HCT116 (cell line): Measurements from ENCODE around the gene RNF169.

Experiments
- ATF3 ChIP-seq: IDR thresholded peaks from 2 replicates; pipeline ENCODE4 v1.6.1; 2012
- CBX3 ChIP-seq: IDR thresholded peaks from 2 replicates; pipeline ENCODE4 v1.6.1; 2012; ENCODE audit warnings: low read depth
- CEBPB ChIP-seq: IDR thresholded peaks from 2 replicates; pipeline ENCODE4 v1.6.1; 2012; ENCODE audit warnings: low read depth
- CTCF ChIP-seq, 3 experiments: fragments of 200-600 bp in 1 of 3; sonication (generic) in 1 of 3; IDR thresholded peaks in 2 of 3; conservative IDR thresholded peaks in 1 of 3; 2 replicates each; pipeline ENCODE4 v1.5.1; 2012 to 2017; ENCODE audit warnings: low read depth in 2 of 3, low read length in 2 of 3, antibody characterized with exemption in 1 of 3, borderline replicate concordance in 1 of 3, control low read depth in 1 of 3, mild to moderate bottlenecking in 1 of 3, mixed read lengths in 1 of 3, mixed run types in 1 of 3, moderate library complexity in 1 of 3; ENCODE audit not compliant: insufficient read depth in 1 of 3
- EZH2 ChIP-seq: fragments of 200-600 bp; sonication (generic); IDR thresholded peaks from 2 replicates; pipeline ENCODE4 v1.6.1; 2017; ENCODE audit warnings: antibody characterized with exemption, mixed run types
- EZH2phosphoT487 ChIP-seq: fragments of 200-600 bp; IDR thresholded peaks from 2 replicates; pipeline ENCODE4 v1.6.1; 2018; ENCODE audit warnings: antibody characterized with exemption, borderline replicate concordance
- FOSL1 ChIP-seq: IDR thresholded peaks from 2 replicates; pipeline ENCODE4 v1.6.1; 2012; ENCODE audit warnings: low read depth
- POLR2A ChIP-seq: IDR thresholded peaks from 2 replicates; pipeline ENCODE4 v1.7.0; 2011; ENCODE audit warnings: borderline replicate concordance; ENCODE audit not compliant: insufficient read depth, insufficient read length; ENCODE audit errors: extremely low read depth
- POLR2AphosphoS5 ChIP-seq: IDR thresholded peaks from 2 replicates; pipeline ENCODE4 v1.6.1; 2011; ENCODE audit warnings: mild to moderate bottlenecking, low read depth, low read length, moderate library complexity
- RAD21 ChIP-seq: IDR thresholded peaks from 2 replicates; pipeline ENCODE4 v1.6.1; 2012; ENCODE audit warnings: low read depth, mild to moderate bottlenecking
- REST ChIP-seq: IDR thresholded peaks from 2 replicates; pipeline ENCODE4 v1.6.1; 2012; ENCODE audit warnings: low read depth
- SIN3A ChIP-seq: IDR thresholded peaks from 2 replicates; pipeline ENCODE4 v1.6.1; 2012; ENCODE audit warnings: low read depth
- SP1 ChIP-seq: IDR thresholded peaks from 2 replicates; pipeline ENCODE4 v1.6.1; 2012; ENCODE audit warnings: low read depth
- ZNF274 ChIP-seq: fragments of 200-500 bp; sonication (Bioruptor generic); IDR thresholded peaks from 2 replicates; pipeline ENCODE4 v1.6.1; 2014; ENCODE audit warnings: mild to moderate bottlenecking, low read depth, low read length, inconsistent platforms

- no peak for TF ChIP-seq CTCF (IDR thresholded peaks at IDR 0.05 in 2 of 3, conservative IDR thresholded peaks at IDR 0.05 in 1 of 3; ENCODE audit: borderline replicate concordance in 1 of 3, insufficient read depth in 1 of 3, low read depth in 2 of 3, low read length in 2 of 3)
- TF ChIP-seq POLR2A: no peak
- TF ChIP-seq RAD21: no peak
- TF ChIP-seq FOSL1: no peak
- no peak for TF ChIP-seq SIN3A
- TF ChIP-seq EZH2phosphoT487: no peak
- TF ChIP-seq EZH2: no peak
- TF ChIP-seq CEBPB: no peak
- no peak for TF ChIP-seq ATF3
- TF ChIP-seq SP1: no peak
- TF ChIP-seq REST: no peak
- TF ChIP-seq ZNF274: no peak
- no peak for TF ChIP-seq CBX3
- no peak for TF ChIP-seq POLR2AphosphoS5
Observed at GRCh38 chr11:74725701-74726100, 22.9 kb upstream of the RNF169 start.
